Retinal pigment epithelial cell (primary cell): ENCODE measurements around the gene LRGUK.
"Not testable (repeated sequence)": the region's sequence is repeated elsewhere in the genome, so short reads cannot be mapped to it uniquely, and the experiment has no call there.

Experiments used
- DNase-seq: peaks from one replicate; pipeline ENCODE4 v3.0.0-alpha.2; 2010; ENCODE audit warnings: low read depth
- H3K4me3 ChIP-seq: 2 replicates; pipeline ENCODE4 v1.5.1; 2011; ENCODE audit warnings: mild to moderate bottlenecking, low read length, control low read depth, moderate library complexity
- CTCF ChIP-seq: conservative IDR thresholded peaks from 2 replicates; pipeline ENCODE4 v1.5.1; 2011; ENCODE audit warnings: low read depth, low read length, control low read depth, inconsistent platforms

LRGUK gene

DNA sequence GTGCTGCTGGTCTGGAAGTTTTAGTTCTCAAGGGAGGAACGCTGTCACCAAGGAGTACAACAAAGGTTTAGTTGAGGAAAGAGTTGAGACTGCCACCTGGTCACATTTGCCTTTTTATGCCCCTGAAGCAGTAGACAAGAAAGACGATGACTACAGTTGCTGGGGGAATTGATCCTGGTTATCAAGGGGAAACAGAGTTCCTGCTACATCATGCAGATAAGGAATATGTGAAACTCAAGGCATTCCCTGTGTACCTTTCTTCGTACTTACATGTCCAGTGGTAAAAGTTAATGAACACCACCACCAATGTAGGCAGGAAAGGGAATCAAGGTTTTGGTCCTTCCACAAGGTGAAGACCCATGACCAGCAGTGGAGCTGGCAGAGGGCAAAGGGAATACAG is 157.8 kb downstream of the LRGUK start:
- TF ChIP-seq CTCF: no peak
- no peak overlapping the region for H3K4me3 ChIP-seq
- no peak for DNase-seq

DNA sequence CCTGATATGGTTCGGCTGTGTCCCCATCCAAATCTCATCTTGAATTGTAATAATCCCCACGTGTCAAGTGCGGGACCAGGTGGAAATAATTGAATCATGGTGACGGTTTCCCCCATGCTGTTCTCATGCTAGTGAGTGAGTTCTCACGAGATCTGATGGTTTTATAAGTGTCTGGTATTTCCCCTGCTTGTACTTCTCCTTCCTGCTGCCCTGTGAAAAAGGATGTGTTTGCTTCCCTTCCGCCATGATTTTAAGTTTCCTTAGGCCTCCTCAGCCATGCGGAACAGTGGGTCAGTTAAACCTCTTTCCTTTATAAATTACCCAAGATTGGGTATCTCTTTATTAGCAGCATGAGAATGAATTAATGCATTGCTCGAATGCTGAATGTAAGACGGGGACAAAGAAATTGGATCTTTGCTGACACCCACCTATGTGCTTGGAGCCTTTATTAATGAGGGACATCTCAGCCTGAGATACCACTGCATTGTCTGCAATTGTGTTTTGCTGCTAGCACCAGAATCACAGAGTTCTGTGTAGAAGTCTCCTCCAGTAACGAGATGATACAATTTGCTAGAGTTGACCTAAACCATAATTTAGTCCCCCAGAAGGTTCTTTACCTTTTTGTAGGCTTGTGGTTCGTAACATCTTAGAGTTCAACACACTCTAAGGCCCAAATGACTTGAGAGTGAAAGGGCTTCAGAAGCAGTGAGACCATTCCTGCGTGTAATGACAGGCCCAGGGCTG is 160.9 kb downstream of the LRGUK start:
- DNase-seq: no peak
- no peak overlapping the region for H3K4me3 ChIP-seq
- no peak for TF ChIP-seq CTCF

- no peak for TF ChIP-seq CTCF
- DNase-seq: no peak
Measured at GRCh38 chr7:134289423-134289822, 162.3 kb downstream of the LRGUK start.

DNA sequence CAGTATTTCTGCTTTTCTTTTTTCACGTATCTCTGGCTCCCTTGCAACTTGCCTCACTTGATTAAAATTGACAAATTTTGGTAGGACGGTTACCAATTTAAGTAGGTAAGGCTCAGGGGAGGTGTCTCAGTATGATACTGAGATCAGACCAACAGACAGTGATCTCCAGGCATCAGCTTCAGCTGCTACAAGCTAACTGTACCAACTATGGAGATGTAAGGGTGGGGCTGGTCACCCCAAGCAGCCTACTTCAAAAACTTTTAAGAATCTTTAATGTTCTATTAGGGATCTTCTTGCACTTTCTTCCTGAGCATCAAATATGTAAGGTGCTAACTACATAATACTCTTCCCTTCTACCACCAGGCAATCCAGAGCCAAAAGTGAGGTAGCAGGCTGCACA is 162.7 kb downstream of the LRGUK start:
- H3K4me3 ChIP-seq: no peak overlapping the region
- no peak for TF ChIP-seq CTCF
- no peak for DNase-seq

More at GRCh38 chr7:134289423-134289822, 162.3 kb downstream of the LRGUK start:
- H3K4me3 ChIP-seq: no peak overlapping the region

DNA sequence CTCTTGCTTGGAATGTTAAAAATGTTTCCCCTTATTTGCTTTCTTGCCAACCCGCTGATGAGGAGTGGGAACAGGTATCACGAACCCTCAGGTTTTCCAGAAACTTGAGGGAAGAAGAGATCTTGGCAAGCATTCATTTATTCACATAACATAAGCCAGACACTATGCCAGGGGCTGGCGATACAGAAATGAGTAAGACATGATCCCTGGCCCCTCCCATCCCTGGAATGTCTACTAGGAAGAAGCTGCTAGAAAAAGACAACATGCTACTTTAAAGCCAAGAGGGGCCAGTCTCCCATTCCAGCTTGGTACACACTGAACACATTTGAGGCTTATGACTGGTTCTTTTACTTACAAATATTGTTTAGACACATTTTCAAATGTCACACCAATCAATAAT is 163.1 kb downstream of the LRGUK start:
- TF ChIP-seq CTCF: no peak
- DNase-seq: no peak
- no peak overlapping the region for H3K4me3 ChIP-seq

- no peak for DNase-seq
- H3K4me3 ChIP-seq: no peak overlapping the region
- TF ChIP-seq CTCF: no peak
Measured at GRCh38 chr7:134293002-134293740, 166.0 kb downstream of the LRGUK start.

GRCh38 chr7:134295982-134296381 is 168.8 kb downstream of the LRGUK start:
- not testable (repeated sequence) for H3K4me3 ChIP-seq, DNase-seq
